SK-N-SH treated with all-trans-retinoic acid at 6 μM for 48 hours (cell line): Measurements from ENCODE around the gene NRXN3.

ENCODE experiments used
- ARNTL ChIP-seq: fragments of 450-650 bp; formaldehyde crosslinking; IDR thresholded peaks from 2 replicates; pipeline ENCODE4 v1.5.0; 2020; ENCODE audit warnings: low read depth, mild to moderate bottlenecking, moderate library complexity, borderline replicate concordance
- CREB5 ChIP-seq: fragments of 250-450 bp; sonication (Bioruptor Pico); IDR thresholded peaks from 2 replicates; pipeline ENCODE4 v1.5.1; 2020; ENCODE audit warnings: low read depth, mild to moderate bottlenecking, moderate library complexity
- ESRRG ChIP-seq: fragments of 250-450 bp; sonication (Bioruptor Pico); IDR thresholded peaks from 2 replicates; pipeline ENCODE4 v1.6.1; 2021; ENCODE audit warnings: mild to moderate bottlenecking
- GLIS3 ChIP-seq: fragments of 250-450 bp; sonication (Bioruptor Pico); IDR thresholded peaks from 2 replicates; pipeline ENCODE4 v1.5.0; 2020; ENCODE audit warnings: mild to moderate bottlenecking, moderate library complexity
- ISL1 ChIP-seq: fragments of 250-450 bp; sonication (Bioruptor Pico); IDR thresholded peaks from 2 replicates; pipeline ENCODE4 v2.1.2; 2022; ENCODE audit warnings: mild to moderate bottlenecking, moderate library complexity
- PPARA ChIP-seq: fragments of 250-450 bp; sonication (Bioruptor Pico); IDR thresholded peaks from 2 replicates; pipeline ENCODE4 v1.5.0; 2020; ENCODE audit warnings: mild to moderate bottlenecking, borderline replicate concordance
- SNAI2 ChIP-seq: fragments of 250-450 bp; sonication (Bioruptor Pico); IDR thresholded peaks from 2 replicates; pipeline ENCODE4 v1.5.0; 2020; ENCODE audit warnings: mild to moderate bottlenecking, moderate library complexity
- TOX ChIP-seq: fragments of 250-450 bp; sonication (Bioruptor Pico); IDR thresholded peaks from 2 replicates; pipeline ENCODE4 v1.8.0; 2021; ENCODE audit warnings: mild to moderate bottlenecking, moderate library complexity, borderline replicate concordance
- TSHZ2 ChIP-seq: fragments of 250-450 bp; sonication (Bioruptor Pico); IDR thresholded peaks from 2 replicates; pipeline ENCODE4 v1.5.0; 2020; ENCODE audit warnings: mild to moderate bottlenecking, moderate library complexity
- ZFP3 ChIP-seq: fragments of 250-450 bp; sonication (Bioruptor Pico); IDR thresholded peaks from 2 replicates; pipeline ENCODE4 v1.5.0; 2020; ENCODE audit warnings: mild to moderate bottlenecking, moderate library complexity
- ZNF70 ChIP-seq: fragments of 450-650 bp; formaldehyde crosslinking; IDR thresholded peaks from 2 replicates; pipeline ENCODE4 v1.5.0; 2020; ENCODE audit warnings: mild to moderate bottlenecking, moderate library complexity
- TF ChIP-seq, protein P1 (sequence below): fragments of 250-450 bp; sonication (Bioruptor Pico); IDR thresholded peaks from 2 replicates; pipeline ENCODE4 v1.8.0; 2020; ENCODE audit warnings: mild to moderate bottlenecking, moderate library complexity, borderline replicate concordance
- TF ChIP-seq, protein P2 (sequence below): fragments of 250-450 bp; sonication (Bioruptor Pico); IDR thresholded peaks from 2 replicates; pipeline ENCODE4 v1.8.0; 2021; ENCODE audit warnings: low read depth, mild to moderate bottlenecking, moderate library complexity, borderline replicate concordance

- TF ChIP-seq TSHZ2 (CRISPR knock-in tag) (no peak), ISL1 (no peak), TOX (no peak), CREB5 (CRISPR knock-in tag) (no peak), GLIS3 (CRISPR knock-in tag) (no peak), SNAI2 (CRISPR knock-in tag) (no peak), ESRRG (CRISPR knock-in tag) (no peak), ARNTL (CRISPR knock-in tag) (no peak), PPARA (CRISPR knock-in tag) (no peak), ZFP3 (no peak), ZNF70 (no peak)
- TF ChIP-seq, protein P1, sequence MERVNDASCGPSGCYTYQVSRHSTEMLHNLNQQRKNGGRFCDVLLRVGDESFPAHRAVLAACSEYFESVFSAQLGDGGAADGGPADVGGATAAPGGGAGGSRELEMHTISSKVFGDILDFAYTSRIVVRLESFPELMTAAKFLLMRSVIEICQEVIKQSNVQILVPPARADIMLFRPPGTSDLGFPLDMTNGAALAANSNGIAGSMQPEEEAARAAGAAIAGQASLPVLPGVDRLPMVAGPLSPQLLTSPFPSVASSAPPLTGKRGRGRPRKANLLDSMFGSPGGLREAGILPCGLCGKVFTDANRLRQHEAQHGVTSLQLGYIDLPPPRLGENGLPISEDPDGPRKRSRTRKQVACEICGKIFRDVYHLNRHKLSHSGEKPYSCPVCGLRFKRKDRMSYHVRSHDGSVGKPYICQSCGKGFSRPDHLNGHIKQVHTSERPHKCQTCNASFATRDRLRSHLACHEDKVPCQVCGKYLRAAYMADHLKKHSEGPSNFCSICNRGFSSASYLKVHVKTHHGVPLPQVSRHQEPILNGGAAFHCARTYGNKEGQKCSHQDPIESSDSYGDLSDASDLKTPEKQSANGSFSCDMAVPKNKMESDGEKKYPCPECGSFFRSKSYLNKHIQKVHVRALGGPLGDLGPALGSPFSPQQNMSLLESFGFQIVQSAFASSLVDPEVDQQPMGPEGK, result no peak
- TF ChIP-seq, protein P2, sequence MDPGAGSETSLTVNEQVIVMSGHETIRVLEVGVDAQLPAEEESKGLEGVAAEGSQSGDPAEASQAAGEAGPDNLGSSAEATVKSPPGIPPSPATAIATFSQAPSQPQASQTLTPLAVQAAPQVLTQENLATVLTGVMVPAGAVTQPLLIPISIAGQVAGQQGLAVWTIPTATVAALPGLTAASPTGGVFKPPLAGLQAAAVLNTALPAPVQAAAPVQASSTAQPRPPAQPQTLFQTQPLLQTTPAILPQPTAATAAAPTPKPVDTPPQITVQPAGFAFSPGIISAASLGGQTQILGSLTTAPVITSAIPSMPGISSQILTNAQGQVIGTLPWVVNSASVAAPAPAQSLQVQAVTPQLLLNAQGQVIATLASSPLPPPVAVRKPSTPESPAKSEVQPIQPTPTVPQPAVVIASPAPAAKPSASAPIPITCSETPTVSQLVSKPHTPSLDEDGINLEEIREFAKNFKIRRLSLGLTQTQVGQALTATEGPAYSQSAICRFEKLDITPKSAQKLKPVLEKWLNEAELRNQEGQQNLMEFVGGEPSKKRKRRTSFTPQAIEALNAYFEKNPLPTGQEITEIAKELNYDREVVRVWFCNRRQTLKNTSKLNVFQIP (CRISPR knock-in tag), result no peak
Observed at GRCh38 chr14:78605025-78605762, 435.0 kb downstream of the NRXN3 start.
